WERI-Rb-1 (cell line): Measurements from ENCODE around the gene USP49.
A peak's percentile ranks its signal among the peaks of the same experiment; 100 is the strongest.

Source experiments
- DNase-seq: peaks from one replicate; pipeline ENCODE4 v3.0.0-alpha.2; 2020
- H3K27ac ChIP-seq: fragments of 250-450 bp; sonication (Bioruptor Pico); 2 replicates; pipeline ENCODE4 v1.5.1; 2020; ENCODE audit warnings: mild to moderate bottlenecking, moderate library complexity
- H3K27me3 ChIP-seq: fragments of 250-450 bp; sonication (Bioruptor Pico); 2 replicates; pipeline ENCODE4 v1.5.1; 2021; ENCODE audit warnings: mild to moderate bottlenecking, low read depth, moderate library complexity; ENCODE audit not compliant: insufficient read depth, severe bottlenecking
- H3K36me3 ChIP-seq: fragments of 250-450 bp; sonication (Bioruptor Pico); 2 replicates; pipeline ENCODE4 v1.5.1; 2020; ENCODE audit warnings: mild to moderate bottlenecking, moderate library complexity
- H3K4me3 ChIP-seq: 2 replicates; pipeline ENCODE4 v1.5.1; 2011; ENCODE audit warnings: low read depth, mild to moderate bottlenecking, control low read depth, low read length
- H3K9me3 ChIP-seq: fragments of 250-450 bp; sonication (Bioruptor Pico); 2 replicates; pipeline ENCODE4 v1.5.1; 2021; ENCODE audit warnings: mild to moderate bottlenecking, moderate library complexity; ENCODE audit not compliant: severe bottlenecking
- TF ChIP-seq, protein P1 (sequence below): IDR thresholded peaks from 2 replicates; pipeline ENCODE4 v1.5.1; 2011; ENCODE audit warnings: low read depth, mild to moderate bottlenecking, control low read depth, inconsistent platforms, low read length

Gene USP49

DNA sequence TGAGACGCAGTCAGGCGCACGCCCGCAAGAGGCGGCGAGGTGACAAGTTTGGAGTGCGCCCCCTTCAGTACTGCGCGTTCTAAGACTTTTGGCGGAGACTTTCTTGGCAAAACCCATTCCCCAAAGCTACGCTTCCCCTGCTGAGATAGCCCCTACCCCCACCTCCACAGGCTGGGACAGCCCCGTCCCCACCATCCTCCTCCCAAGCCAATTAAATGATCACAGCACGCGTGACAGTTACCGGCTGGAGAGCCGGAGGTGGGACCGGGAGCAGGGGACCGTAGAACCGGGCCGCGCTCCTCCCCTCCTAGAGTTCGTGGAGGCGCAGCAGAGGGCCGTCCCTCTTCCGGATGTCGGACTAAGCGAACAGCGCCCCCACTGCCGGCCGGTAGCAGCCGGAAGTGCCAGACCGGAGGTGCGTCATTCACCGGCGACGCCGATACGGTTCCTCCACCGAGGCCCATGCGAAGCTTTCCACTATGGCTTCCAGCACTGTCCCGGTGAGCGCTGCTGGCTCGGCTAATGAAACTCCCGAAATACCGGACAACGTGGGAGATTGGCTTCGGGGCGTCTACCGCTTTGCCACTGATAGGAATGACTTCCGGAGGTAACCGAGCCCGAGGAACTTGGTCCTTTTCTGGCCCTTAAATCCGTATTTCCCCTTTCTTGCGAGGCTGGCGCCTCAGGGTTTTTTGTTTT lies 107.8 kb downstream of the USP49 start, which contains the start of gene TOMM6:
TSS of gene TOMM6 (plus strand) at position 476 of the 699 bp plus-strand sequence. CDS start at position 480, 4 bp downstream.
- peak within 1 kb of the TSS; percentile 97 for H3K4me3 ChIP-seq
- TF ChIP-seq, protein P1, sequence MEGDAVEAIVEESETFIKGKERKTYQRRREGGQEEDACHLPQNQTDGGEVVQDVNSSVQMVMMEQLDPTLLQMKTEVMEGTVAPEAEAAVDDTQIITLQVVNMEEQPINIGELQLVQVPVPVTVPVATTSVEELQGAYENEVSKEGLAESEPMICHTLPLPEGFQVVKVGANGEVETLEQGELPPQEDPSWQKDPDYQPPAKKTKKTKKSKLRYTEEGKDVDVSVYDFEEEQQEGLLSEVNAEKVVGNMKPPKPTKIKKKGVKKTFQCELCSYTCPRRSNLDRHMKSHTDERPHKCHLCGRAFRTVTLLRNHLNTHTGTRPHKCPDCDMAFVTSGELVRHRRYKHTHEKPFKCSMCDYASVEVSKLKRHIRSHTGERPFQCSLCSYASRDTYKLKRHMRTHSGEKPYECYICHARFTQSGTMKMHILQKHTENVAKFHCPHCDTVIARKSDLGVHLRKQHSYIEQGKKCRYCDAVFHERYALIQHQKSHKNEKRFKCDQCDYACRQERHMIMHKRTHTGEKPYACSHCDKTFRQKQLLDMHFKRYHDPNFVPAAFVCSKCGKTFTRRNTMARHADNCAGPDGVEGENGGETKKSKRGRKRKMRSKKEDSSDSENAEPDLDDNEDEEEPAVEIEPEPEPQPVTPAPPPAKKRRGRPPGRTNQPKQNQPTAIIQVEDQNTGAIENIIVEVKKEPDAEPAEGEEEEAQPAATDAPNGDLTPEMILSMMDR = peak; percentile 98
- H3K27me3 ChIP-seq = no peaks in the 10 kb centered on the region
- peaks cover 43% of the 10 kb centered on the region for H3K36me3 ChIP-seq
- H3K27ac ChIP-seq = peak within 1 kb of the TSS; percentile 90
- H3K9me3 ChIP-seq = no peaks in the 10 kb centered on the region
- peak; percentile 99 for DNase-seq

DNA sequence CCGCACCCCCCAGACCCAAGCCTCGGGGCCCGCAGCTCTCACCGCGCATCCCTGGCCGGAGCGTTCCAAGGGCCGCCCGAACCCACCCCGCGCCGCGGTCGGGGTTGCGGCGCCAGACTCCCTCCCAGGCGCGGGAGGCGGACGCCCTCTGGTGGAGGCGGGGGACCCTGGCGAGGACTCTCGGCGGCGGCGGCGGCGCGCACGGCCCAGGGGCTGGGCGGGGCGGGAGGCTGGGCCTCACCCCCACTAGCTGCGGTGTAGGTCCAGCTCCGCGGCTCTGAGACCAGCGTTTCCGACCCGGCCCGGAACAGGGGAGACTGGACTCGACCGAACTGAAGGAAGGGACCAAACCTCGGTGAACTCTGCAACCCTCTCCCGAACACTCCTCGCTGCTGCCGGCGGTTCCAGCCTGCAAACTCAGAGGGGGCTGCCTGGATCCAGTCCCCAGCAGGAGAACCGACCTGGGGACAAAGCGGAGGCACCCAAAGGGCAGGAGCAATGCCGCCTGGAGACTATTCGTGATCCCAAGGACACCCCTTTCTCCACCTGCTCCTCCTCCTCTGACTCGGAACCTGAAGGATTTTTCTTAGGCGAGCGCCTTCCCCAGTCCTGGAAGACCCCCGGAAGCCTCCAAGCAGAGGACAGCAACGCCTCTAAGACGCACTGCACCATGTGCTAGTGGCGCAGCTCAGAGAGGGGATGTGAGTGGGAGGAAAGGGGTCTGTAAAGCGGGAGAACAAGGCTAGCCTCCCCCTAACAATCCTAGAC lies 108.5 kb downstream of the USP49 start:
- H3K36me3 ChIP-seq = peaks cover 36% of the 10 kb centered on the region
- H3K27me3 ChIP-seq = no peaks in the 10 kb centered on the region
- H3K27ac ChIP-seq = peak overlapping the region; percentile 90
- peak; percentile 93 for DNase-seq
- peak overlapping the region; percentile 97 for H3K4me3 ChIP-seq
- TF ChIP-seq, protein P1 = peak; percentile 90
- H3K9me3 ChIP-seq = no peaks in the 10 kb centered on the region

DNA sequence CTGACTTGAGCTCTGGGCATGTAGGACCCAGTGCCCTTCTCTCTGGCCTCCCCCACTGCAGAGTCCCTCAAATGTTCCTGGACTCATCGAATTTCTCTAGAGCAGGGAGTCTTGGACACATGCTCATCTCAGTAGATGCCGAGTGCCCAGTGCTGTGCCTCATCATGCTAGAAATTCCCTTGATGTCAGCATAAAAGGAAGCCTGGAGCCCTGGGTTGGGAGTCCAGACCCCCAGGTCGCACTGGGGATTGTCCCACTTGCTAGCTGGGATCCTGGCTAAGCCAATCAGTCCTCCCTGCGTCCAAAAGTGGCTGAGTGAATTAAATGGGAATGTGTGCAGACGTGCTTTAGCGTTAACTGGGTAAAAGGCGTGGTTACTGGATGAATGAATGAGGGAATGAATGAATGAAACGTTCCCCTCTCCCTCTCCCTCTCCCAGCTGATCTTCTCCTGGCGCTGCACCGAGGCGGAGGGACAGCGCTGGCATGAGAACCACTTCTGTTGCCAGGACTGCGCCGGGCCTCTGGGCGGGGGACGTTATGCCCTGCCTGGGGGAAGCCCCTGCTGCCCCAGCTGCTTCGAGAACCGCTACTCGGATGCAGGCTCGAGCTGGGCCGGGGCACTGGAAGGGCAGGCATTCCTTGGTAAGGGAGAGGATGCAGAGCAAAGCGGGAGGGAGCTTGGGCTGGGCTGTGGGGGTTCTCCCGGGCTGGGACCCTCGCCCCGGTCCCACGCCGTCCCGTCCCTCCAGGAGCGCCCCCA lies 109.3 kb downstream of the USP49 start:
- Histone ChIP-seq H3K27me3 (no peaks in the 10 kb centered on the region), H3K27ac (no peak overlapping the region), H3K9me3 (no peaks in the 10 kb centered on the region), H3K36me3 (peaks cover 28% of the 10 kb centered on the region), H3K4me3 (peak overlapping the region; percentile 97)
- no peak for DNase-seq
- TF ChIP-seq, protein P1 = no peak

DNA sequence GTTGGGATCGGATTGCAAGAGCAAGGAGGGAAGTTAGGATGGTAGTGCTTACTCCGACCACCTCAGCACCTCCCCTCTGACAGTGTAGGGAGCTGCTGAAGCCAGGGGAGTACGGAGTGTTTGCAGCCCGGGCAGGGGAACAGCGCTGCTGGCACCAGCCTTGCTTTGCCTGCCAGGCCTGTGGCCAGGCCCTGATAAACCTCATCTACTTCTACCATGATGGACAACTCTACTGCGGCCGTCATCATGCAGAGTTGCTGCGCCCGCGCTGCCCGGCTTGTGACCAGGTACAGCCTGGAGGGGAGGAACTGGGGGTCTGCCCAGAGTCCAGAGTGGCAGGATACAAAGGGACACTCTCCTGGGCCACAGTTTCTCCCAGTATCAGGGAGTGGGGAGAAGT lies 109.9 kb downstream of the USP49 start:
- Histone ChIP-seq H3K27ac (no peak overlapping the region), H3K27me3 (no peaks in the 10 kb centered on the region), H3K36me3 (peaks cover 22% of the 10 kb centered on the region), H3K4me3 (no peak overlapping the region), H3K9me3 (no peaks in the 10 kb centered on the region)
- TF ChIP-seq, protein P1 = no peak
- DNase-seq = no peak

DNA sequence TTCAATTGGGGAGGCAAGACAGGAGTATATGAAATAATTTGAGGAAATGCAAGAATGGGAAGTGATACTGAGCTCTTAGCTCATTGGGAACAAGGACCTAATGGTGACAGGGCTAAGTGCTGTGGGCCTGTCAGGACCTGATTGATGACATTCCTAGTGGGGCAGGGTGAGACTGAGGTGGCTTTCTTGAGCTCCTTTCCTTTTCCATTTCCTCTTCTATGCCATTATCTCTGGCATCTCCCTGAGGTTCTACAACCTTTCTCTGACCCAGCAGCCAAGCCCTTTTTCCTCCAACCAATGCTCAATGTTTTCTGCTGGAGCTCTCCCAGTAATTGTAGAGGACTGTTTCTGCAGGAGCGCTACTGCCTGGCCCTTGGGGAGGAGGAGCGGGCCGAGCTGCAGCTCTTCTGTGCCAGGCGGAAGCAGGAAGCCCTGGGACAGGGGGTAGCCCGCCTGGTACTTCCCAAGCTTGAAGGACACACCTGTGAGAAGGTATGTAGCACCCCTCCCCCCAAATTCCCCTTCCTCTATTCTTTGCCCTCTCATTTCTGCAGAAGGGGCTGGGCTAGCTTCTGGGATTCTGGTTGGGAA lies 110.5 kb downstream of the USP49 start:
- H3K27ac ChIP-seq = no peak overlapping the region
- peaks cover 16% of the 10 kb centered on the region for H3K36me3 ChIP-seq
- no peaks in the 10 kb centered on the region for H3K27me3 ChIP-seq
- DNase-seq = no peak
- no peaks in the 10 kb centered on the region for H3K9me3 ChIP-seq
- TF ChIP-seq, protein P1 = no peak
- no peak overlapping the region for H3K4me3 ChIP-seq
